T-helper 2 cell treated with Interferon-gamma antibody and Interleukin-4, amounts not matched to agents 100 ng/mL and 5 ng/mL, for 36 hours (primary cell): ENCODE data around the gene IFT22. TPM values are rescaled to one million over a fixed set of nuclear protein-coding genes. Genes with fewer than 3 reads are reported as not detected.
"Not testable (repeated sequence)": the region's sequence is repeated elsewhere in the genome, so short reads cannot be mapped to it uniquely, and the experiment has no call there.

ENCODE experiments used
- intact Hi-C: fragments of 100-400 bp; cut with micrococcal nuclease; formaldehyde crosslinking; loops from one replicate; pipeline ENCODE4 v1.15.1; 2023
- total RNA-seq: library from RNA; stranded (reverse); gene quantifications from 2 replicates; pipeline ENCODE4 v1.2.3, GENCODE V29; 2022

The IFT22 gene
- total RNA-seq, 1 donor from 2014 or later: 7.1 TPM

DNA sequence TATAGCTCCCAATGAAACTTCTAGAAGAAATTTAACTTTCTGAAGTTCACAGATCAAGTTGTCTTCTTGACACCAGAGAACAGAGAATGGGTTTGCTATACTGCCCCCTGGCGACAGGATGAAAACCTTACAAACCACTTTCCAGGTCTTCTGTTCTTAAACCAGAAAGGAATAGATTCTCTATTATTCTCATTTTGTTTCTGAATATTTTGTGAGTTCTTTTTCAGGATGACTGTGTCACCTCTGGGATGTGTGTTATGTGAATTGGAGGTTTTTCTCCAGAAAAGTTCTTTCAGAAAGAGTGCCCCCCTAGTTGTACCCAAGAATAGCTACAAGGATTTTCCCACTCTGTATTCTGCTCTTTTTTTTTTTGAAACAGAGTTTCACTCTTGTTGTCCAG lies 6.3 kb downstream of the IFT22 start:
- intact Hi-C loops: no loop called here

DNA sequence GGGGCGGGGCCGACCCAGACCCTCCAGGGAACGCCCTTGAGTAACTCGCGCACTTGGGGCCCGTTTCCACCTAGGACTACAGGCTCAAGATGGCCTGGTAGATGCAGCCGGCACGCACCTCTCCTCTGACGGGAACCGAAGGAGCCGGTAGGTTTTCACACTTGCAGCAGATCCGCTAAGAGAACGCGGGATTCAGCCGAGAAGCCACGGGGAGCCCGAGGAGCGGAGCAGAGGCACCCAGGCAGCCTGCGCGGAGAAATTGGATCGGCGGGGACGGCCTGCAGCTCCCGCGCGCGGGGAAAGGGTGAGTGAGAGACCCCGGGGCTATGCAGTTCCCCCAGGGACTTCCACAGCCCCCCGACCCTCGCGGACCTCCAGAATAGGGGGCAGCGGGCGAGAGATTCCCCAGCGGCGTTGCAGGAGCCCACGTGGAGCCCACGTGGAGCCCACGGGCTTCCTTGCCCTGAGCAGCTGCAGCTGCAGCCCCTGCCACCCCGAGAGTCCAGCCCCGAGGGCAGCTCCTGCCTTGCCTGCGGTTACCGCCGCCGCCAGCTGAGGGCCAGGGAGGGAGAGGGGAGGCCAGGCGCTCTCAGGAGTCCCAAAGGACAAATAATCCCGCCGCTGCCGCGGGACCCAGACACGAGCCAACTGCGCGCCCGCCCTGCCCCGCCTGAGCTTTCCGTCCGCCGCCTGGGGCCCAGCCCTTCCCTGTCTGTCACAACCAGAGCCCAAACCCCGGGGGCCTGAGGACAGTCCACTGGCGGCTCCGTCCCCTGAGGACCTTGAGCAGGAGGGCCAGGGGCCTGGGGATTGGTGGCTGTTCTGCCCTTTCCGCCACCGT lies 13.1 kb downstream of the IFT22 start:
- intact Hi-C loops: loop anchor here (5.0 kb wide), 1 partner anchor 136 kb away; no protein-coding TSS in a partner anchor

DNA sequence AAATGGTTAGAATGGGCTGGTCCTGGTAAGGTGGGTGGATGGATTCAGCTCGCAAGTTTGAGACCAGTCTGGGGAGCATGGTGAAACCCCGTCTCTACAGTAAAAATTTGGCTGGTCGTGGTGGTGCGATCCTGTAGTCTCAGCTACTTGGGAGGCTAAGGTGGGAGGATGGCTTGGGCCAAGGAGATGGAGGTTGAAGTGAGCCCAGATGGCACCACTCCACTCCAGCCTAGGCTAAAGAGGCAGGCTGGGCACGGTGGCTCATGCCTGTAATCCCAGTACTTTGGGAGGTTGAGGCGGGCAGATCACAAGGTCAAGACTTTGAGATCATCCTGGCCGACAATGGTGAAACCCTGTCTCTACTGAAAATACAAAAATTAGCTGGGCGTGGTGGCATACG lies 15.3 kb downstream of the IFT22 start:
- intact Hi-C loops: loop anchor here (5.0 kb wide), 1 partner anchor 134 kb away; no protein-coding TSS in a partner anchor

DNA sequence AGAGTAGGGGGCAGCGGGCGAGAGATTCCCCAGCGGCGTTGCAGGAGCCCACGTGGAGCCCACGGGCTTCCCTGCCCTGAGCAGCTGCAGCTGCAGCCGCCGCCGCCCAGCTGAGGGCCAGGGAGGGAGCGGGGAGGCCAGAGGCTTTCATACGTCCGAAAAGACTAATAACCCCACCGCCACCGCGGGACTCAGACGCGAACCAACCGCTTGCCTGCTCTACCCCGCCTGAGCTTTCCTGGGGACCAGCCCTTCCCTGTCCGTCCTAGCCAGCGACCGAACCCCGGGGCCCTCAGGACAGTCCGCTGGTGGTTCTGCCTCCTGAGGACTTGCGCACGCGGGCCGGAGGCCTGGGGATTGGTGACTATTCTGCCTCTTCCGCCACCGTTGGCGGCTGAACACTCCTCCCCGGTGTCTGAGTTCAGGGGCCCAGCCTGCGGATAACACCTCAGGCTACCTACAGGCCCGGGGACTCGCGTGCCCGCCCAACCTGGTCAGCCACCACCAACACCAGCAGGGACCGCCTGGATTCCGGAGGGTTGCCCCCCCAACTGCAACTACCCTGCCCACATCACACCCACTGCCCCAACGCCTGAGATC lies 18.4 kb downstream of the IFT22 start:
- intact Hi-C loops: no loop called here

DNA sequence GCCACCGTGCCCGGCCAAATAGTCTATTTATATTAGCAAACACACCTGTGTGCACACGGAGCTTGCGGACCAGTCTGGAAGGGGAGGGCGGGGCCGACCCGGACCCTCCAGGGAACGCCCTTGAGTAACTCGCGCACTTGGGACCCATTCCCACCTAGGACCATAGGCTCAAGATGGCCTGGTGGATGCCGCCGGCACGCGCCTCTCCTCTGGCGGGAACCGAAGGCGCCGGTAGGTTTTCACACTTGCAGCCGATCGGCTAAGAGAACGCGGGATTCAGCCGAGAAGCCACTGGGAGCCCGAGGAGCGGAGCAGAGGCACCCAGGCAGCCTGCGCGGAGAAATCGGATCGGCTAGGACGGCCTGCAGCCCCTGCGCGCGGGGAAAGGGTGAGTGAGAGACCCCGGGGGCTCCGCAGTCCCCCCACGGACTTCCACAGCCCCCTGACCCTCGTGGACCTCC lies 18.9 kb downstream of the IFT22 start:
- intact Hi-C loops: no loop called here

DNA sequence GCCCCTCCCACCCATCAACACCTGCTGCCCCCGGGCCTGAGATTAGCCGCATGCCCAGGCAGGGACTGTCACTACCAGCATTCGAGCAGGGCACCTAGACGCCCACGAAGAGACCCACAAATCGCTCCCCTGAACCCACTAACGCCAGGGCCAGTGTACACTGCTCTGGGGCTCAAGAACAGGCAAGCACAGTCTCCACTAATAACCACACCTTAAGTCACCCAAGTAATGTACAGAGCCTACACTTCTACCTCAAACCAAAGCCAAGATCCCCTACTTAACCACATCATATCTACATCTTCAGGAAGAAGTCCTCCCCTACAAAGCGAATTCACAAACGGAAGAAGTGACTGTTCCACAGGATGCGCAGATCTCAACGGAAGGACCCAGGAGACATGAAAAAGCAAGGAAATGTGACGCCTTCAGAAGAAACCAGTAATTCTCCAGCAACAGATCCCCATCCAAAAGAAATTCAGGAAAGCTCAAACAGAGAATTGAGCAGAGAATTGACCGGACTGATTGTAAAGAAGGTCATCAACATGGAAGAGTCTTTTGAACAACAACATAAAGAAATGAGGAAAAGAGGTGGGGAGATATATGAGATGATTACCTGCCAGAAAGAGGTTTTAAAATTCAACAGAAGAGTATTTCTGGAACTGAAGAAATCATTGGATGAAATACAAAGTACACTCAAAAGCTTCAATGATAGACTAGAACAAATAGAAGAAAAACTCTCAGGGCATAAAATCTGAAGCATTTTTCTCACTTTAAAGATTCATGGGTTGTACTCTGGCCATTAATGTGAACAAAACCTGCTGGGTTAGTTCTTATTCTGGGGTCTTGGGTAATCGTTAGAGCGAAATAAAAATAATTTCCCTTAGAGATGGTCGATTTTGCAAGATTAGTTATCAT lies 20.9 kb downstream of the IFT22 start:
- intact Hi-C loops: no loop called here

DNA sequence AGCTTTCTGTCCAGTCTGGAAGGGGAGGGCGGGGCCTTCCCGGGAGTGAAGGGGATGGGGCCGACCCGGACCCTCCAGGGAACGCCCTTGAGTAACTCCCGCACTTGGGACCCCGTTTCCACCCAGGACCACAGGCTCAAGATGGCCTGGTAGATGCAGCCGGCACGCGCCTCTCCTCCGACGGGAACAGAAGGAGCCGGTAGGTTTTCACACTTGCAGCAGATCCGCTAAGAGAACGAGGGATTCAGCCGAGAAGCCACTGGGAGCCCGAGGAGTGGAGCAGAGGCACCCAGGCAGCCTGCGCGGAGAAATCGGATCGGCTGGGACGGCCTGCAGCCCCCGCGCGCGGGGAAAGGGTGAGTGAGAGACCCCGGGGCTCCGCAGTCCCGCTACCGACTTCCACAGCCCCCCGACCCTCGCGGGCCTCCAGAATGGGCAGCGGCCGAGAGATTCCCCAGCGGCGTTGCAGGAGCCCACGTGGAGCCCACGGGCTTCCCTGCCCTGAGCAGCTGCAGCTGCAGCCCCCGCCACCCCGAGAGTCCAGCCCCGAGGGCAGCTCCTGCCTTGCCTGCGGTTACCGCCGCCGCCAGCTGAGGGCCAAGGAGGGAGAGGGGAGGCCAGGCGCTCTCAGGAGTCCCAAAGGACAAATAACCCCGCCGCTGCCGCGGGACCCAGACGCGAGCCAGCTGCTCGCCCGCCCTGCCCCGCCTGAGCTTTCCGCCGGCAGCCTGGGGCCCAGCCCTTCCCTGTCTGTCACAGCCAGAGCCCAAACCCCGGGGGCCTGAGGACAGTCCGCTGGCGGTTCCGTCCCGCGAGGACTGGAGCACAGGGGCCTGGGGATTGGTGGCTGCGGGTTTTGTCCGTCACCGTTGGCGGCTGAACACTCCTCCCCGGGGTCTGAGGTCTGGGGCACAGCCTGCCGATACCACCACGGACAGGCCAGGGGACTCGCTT lies 21.8 kb downstream of the IFT22 start:
- intact Hi-C loops: no loop called here

DNA sequence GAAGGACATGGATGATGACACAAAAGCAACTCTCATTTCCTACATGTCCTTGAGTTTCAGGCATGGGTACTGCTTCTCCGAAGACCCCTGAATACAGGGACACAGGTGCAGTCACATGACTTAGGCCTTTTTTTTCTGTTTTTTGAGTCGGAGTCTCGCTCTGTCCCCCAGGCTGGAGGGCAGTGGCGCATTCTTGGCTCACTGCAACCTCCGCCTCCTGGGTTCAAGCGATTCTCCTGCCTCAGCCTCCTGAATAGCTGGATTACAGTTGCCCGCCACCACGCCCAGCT lies 26.8 kb downstream of the IFT22 start:
- intact Hi-C loops: no loop called here

DNA sequence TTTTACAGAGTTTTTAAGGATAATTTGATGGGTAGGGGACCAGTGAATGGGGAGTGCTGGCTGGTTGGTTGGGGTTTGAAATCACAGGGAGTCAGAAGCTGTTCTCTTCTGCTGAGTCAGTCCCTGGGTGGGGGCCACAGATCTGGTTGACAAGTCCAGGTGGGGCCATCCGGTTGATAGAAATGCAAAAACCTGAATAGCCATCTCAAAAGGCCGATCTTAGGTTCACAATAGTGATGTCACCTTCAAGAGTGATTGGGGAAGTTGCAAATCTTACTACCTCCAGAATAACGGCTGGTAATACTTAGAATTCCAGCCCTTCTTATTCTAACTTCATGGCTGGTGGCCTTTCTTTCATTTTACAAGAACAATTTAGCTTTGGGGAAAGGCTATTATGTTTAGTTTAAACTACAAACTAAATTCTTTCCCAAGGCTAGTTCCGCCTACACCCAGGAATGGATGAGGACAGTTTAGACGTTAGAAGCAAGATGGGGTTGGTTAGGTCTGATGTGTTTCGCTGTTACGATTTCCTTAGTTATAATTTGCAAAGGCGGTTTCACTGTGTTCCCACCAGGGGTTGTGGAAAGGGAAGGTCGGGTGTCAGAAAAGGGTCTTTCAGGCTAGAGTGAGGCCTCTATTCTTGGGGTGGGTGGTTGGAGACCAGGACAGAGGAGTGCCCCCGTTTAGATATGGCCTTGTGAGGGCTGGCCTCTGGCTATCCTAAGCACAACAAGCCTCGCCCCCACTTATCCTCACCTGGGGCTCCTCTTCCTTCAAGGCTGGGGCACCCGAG lies 27.4 kb downstream of the IFT22 start:
- intact Hi-C loops: no loop called here

DNA sequence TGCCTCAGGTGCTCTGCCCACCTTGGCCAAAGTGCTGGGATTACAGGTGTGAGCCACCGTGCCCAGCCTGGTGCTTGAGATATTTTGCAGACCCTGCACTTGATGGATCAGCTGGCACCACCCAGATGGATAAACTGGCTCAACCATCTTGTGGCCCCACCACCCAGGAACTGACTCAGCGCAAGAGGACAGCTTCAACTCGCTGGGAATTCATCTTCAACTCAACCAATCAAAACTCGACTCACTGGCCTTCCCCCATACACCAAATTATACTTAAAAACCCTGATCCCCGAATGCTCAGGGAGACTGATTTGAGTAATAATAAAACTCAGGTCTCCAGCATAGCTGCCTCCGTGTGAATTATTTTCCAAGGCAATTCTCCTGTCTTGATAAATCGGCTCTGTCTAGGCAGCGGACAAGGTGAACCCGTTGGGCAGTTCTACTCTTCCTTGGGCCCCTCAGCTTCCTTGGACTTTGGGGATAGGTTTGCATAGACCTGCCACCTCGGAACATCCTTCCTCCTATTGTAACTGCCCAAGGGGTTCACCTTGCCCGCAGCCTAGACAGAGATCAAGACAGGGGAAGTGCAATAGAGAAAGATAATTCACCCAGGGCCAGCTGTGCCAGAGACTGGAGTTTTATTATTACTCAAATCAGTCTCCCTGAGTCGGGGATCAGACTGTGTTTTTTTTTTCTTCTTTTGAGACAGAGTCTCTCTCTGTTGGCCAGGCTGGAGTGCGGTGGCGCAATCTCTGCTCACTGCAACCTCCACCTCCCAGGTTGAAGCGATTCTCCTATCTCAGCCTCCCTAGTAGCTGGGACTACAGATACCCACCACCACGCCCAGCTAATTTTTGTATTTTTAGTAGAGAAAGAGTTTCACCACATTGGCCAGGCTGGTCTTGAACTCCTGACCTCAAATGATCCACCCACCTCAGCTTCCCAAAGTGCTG lies 28.3 kb downstream of the IFT22 start:
- intact Hi-C loops: not testable (repeated sequence)

DNA sequence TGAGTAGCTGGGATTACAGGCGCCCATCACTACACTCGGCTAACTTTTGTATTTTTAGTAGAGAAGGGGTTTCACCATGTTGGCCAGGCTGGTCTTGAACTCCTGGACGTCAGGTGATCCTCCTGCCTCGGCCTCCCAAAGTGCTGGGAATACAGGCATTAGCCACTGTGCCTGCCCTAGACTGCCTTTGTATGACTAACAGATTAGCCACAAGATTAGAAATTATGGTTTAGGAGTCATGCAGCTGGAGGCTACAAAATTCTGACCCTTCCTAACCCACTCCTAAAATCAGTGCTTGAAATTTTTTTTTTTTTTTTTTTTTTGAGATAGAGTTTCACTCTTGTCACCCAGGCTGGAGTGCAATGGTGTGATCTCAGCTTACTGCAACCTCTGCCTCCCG lies 29.0 kb downstream of the IFT22 start:
- intact Hi-C loops: not testable (repeated sequence)

DNA sequence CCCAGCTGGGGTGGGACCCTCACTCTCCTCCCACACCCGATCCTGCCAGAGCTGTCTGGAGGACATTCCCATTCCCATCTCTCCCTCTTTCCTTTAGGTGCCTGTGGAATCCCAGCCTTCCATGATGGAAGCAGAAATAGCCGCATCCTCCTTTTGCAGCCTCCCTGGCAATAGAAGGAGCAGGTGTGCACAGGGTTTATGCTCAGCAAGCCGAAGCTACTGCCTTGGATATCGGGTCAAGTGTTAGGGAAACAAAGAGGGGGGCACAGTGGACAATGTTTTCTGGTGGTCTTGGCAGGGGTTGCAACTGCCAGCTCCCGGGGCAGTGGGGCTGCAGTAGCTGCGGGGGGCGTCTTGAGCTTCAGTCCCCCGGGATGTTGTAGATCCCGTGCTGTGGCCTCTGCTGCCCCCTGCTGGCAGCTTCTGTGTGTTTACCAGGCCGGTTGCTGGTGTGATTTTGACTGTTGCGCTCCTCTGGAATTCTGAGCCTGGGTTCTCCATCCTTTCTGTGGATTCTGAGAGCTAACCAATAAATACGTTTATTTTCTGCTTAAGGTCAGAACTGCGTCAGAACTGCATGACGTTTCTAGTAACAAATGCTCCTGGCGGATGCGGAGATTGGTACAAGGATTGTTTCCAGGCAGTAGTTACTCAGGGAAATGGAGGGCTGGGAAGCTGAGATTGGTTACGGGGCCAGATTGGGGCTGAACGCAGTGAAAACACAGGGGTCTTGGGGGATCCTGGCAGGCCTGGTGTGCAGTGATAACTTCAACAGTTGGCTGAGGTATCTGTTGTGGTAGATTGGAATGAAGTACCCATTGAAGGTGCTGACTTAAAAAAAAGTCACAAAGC lies 31.2 kb downstream of the IFT22 start:
- intact Hi-C loops: not testable (repeated sequence)

DNA sequence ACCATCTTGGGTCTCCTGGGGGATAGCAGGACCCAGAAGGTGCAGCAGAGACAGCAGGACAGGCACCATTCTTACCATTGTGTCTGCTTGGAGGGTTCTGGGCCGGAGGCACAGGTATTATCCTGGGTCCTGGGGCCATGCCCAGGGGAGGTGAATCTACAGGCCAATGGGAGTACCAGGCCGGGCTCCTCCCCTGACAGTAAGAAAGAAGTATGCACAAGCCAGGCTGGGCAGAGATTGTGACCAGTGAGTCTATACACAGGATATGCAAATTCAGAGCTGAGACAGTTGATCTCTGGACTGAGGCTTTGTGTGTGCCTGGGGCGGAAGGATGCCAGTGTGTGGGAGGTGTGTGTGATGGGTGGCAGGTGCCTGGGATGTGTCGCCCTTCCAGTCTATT lies 31.9 kb downstream of the IFT22 start:
- intact Hi-C loops: not testable (repeated sequence)

DNA sequence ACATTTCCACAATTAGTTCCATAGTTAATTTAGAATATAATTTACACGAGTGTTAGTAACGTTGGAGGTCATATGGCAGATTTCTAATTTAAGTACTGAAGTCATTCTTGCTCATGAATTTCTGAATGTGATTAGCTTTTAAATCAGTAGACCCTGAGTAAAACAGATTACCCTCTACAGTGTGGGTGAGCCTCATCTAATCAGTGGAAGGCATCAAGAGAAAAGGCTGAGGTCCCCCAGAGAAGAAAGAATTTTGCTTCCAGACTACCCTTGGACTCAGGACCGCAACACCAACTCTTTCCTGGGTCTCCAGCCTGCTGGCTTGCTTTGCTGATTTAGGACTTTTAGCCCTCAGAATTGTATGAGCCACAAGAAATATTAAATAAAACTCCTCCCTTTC lies 33.2 kb downstream of the IFT22 start:
- intact Hi-C loops: no loop called here

DNA sequence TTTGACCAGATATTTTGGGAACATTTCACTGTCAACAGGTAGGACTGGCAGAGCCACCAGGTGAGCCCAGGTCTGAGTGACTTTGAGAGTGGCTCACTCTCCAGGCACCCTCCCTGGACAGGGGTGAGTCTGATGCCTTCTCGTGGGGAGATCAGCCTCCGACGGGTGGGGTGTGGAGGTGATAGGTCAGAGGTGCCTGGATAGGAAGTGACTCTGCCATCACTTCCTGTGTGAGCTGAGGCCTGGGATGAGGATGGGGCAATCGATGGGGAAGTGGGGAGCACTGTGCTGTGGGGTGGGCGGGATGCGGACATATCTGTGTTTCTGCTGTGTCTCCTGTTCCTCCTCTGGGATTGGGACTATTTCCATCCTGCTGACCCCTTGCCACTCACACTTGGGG lies 34.6 kb downstream of the IFT22 start:
- intact Hi-C loops: no loop called here

DNA sequence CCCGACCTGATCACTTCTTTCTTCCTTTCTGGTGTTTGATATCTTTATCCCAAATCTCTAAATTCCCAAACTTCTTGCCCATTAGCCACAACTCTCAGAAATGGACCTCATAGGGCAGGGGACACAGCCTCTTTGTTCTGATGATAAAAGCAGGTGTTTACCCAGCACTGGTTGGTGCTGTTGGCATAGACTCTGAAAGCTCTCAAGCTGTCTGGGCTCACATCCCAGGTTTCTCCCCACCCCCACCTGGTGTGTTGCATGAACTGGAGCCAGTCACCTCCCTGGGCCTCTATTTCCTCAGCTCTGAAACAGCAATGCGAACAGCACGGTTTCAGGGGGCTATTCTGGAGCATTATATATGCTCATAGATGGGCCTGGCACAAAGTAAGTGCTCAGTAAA lies 35.7 kb downstream of the IFT22 start:
- intact Hi-C loops: not testable (repeated sequence)

DNA sequence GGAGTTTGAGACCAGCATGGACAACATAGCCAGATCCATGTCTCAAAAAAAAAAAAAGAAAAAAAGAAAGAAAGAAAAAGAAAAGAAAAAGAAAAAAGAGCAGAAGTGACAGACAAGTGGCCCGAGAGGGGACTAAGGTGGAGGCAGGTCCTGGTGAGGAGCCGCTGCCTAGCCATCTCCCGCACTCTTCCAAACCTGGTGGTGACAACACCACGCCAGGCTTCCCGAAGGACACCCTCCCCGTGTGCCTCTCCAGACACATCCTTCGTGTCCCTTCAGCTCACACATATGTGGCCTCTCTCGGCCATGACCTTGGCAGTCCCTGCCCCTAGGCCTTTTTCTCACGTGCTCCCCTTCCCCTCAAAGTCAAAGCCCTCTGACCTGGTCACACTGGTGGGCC lies 36.4 kb downstream of the IFT22 start:
- intact Hi-C loops: no loop called here

DNA sequence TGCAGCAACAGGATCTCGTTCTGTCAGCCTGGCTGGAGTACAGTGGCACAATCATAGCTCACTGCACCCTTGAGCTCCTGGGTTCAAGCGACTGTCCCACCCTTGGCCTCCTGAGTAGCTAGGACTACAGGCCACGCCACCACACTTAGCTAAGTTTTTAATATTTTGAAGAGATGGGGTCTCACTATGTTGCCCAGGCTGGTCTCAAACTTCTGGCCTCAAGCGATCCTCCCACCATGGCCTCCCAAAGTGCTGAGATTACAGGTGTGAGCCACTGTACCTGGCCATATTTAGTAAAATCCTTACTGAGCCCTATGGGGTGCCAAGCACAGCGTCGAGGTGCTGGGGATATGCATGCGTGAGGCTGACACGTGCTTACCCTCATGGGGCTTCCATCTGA lies 40.7 kb downstream of the IFT22 start:
- intact Hi-C loops: not testable (repeated sequence)
